IPS DF 19.7 (cell line): Measurements from ENCODE around the gene CCT2.
"Not testable (repeated sequence)": the region's sequence is repeated elsewhere in the genome, so short reads cannot be mapped to it uniquely, and the experiment has no call there.

Experiments used
- DNase-seq: peaks from one replicate; pipeline ENCODE4 v3.0.0-alpha.2; 2013; ENCODE audit warnings: low read depth, low spot score

CCT2 gene

DNA sequence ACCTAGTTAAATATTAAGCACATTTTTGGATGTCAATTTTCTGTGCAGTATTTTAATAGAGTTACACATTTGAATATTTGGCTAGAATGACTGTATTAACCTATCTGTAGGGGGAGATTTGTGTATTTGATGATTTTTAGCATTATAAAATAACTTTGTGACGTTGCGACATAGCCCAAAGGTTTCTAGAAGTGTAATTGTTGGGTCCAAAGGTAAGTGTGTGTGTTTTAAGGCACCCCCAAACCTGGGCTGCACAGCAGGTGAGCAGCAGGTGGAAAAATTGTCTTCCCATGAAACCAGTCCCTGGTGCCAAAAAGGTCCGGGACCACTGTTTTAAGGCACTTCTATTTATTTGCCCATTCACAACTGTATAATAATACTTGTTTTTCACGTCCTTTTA lies 3.3 kb downstream of the CCT2 start:
- DNase-seq, result no peak

DNA sequence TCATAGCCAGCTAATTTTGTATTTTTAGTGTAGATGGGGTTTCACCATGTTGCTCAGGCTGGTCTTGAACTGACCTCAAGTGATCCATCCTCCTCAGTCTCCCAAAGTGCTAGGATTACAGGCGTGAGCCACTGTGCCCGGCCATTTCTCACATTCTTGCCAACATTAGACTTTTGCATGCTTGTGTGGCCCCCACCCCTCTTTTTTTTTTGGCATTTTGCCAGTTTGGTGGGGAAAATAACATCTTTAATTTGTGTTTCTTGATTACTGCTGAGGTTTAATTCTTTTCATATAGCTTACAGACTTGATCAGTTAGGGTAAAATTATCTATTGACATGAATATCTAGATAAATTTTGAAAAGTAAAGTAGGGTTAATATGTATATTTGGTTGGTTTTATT lies 3.8 kb downstream of the CCT2 start:
- no peak for DNase-seq

DNA sequence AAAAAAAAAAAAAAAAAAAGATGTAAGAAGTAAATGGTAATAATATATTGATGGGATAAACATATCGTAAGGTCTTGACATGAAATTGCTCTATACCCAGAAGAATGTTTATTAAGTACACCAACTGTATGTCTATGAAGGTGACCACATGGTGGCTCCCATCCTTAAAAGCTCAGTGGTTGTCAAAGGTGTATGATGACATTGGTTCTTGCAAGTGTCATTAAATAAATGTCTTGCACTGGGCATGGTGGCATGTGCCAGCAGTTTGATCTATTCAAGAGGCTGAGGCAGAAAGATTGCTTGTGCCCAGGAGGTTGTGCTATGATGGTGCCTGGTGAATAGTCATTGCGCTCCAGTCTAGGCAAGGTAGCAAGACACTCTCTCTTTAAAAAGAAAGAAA lies 10.4 kb downstream of the CCT2 start:
- no peak for DNase-seq

DNA sequence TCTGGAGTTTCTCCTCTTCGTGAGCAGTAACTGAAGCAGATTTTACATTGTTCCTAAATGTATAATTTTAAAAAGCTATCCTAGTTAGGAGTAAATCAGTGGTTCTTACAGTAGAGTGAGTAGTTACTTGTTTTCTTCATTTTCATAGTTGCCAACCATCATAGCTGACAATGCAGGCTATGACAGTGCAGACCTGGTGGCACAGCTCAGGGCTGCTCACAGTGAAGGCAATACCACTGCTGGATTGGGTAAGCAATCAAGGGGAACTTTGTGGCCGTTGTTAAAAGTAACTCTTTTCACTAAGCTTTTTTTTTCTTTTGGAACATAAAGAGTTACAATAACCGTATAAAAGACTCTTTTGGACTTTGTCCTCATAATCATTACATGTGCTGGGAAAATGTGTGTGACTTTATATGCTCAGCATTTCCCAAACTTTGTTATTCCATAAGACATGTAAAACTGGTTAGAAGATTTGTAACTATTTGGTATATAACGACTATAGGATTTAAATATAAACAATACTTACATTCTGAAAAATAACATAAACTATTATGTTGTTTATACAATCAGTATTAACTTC lies 13.0 kb downstream of the CCT2 start:
- no peak for DNase-seq

DNA sequence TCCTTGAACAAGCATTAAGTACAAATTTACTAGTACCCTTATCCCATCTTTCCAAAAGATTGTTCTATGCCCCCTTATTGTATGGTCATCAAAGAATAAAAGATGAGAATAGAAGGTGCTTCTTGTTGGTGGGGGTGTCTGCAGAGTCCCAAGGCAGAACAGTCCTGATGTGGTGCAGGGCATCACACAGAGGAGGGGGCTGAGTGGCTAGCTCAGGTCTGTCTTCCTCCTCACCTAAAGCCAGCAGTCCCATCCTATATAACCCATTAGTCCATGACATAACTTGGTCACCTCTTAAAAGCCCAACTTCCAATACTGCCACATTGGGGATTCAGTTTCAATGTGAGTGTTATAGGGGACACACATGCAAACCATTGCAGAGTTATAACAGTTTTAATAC lies 15.5 kb downstream of the CCT2 start:
- no peak for DNase-seq

DNA sequence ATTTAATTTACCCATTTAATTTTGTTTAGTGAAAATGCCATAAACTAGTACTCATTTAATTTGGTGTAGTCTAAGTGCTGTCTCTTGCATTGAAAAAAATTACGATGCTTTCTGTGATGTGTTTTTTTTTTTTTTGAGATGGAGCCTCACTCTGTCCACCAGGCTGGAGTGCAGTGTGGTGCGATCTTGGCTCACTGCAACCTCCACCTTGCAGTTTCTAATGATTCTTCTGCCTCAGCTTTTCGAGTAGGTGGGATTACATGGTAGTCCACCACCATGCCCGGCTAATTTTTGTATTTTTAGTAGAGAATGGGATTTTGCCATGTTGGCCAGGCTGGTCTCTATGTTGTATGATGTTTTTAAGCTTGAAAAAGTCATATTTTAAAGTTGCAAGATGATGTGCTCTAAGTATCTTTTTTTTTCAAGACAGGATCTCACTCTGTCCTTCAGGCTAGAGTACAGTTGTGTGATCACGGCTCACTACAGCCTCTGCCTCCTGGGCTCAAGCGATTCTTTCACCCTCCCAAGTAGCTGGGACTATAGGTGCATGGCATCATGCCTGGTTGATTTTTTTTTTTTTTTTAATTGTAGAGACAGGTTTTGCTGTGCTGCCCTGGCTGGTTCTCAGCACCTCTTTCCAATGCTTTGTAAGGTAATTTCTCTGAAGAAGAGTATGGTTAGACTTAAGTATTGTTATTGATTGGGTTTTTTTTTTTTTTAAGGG lies 16.9 kb downstream of the CCT2 start:
- DNase-seq, result no peak

DNA sequence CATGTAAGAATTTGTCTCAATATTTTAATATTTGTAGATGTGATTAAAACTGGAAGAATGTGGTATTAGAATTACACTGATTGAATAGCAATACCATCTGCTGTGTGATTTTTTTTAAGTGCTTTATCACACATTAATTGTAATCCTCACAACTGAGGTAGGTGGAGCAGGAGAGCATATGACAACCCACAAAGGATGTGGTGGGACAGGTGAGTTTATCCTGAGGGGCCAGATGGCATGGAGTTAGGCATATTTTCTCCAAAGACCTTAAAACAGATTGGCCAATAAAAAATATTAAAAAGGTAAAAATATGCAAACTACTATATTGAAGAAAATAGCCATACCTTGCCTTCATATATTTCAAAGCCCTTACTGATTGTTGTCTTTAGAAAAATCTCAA lies 17.7 kb downstream of the CCT2 start:
- no peak for DNase-seq

DNA sequence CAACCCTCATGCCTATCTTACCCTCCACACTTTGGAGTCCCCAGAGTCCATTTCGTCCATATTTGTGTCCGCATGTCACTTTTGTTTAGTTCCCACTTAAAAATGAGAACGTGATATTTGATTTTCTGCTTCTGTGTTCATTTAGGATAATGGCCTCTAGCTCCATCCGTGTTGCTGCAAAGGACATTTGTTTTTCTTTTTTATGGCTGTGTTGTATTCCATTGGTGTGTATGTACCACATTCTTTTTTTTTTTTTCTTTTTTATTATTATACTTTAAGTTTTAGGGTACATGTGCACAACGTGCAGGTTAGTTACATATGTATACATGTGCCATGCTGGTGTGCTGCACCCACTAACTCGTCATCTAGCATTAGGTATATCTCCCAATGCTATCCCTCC lies 18.3 kb downstream of the CCT2 start:
- DNase-seq, result not testable (repeated sequence)

DNA sequence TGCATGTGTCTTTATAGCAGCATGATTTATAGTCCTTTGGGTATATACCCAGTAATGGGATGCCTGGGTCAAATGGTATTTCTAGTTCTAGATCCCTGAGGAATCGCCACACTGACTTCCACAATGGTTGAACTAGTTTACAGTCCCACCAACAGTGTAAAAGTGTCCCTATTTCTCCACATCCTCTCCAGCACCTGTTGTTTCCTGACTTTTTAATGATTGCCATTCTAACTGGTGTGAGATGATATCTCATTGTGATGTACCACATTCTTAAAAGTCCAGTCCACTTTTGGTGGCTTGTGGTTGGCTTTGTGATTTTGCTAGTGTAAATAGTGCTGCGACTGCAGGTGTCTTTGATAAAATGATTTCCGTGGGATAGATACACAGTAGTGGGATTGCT lies 19.0 kb downstream of the CCT2 start:
- not testable (repeated sequence) for DNase-seq

DNA sequence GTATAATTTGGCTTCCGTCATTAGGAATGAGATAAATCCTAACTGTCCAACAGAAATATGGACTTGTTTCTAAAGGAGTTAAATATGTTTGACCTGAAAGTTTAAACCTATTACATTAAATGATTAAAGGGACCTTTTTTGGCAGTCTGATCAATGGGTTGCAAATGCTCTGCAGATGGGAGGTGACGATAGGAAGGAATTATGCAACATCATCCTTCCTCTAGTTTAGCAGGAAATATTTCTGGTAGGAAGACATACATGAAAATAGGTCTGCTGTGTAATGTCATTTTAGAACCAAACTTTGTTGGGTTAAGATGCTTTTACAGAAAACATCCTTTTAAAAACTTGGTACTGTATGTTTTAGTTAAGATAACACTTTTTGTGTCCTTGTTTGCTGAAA lies 22.9 kb downstream of the CCT2 start:
- no peak for DNase-seq

DNA sequence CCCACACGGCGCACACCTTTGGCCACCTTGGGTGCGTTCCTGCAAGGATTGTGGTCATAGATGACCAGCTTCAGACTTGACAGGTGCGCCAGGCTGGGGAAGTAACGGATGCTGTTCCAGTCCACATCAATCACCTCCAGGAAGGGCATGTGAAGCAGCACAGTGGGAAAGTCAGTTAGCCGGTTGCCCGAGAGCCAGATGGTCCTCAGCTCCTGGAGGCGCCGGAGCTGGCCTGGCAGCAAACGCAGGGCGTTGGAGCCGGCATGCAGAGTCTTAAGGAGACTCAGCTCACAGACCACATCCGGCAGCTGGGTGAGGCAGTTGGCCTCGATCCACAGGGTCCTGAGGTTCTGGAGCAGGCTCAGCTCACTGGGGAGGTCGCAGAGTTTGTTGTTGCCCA lies 24.9 kb downstream of the CCT2 start:
- DNase-seq, result no peak

DNA sequence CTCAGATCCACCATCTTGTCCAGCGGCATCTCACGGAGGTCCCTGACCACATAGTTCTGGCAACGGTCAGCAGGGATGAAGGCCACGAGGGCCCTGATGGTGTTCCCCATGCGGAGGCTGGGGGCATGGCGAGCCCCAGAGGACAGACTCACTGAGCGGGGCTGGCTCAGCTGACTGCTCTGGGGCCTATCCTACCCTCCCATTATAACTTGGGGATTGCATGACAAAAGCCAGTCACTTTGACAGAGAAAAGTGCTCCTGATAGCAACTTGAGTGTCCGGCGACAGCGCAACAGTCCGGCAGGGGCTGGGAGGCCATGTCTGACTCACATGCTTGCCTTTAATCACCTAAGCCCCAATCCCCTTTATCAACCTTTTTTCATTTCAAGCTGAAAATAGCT lies 25.5 kb downstream of the CCT2 start, which contains the start of gene LRRC10:
TSS of gene LRRC10 (minus strand) at position 179 of the 400 bp plus-strand sequence. CDS start at position 110, 69 bp downstream.
- DNase-seq, result no peak

DNA sequence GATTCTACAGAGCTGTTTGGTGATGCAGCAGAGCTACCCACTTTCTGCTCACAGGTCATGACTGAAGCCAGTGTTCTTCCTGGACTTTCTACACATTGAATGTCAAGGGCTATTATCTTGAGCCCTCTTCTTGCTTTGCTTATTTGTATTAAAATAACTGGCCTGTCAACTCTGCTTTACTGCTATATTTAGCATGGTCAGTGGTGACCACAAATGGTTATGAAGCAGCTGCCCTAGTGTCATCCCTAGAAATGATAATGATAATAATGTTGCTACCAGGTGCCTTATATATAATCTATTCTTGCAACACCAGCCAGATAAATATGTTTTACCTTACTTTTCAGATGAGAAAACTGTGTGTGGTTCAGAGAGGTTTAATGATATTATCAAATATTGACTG lies 28.1 kb downstream of the CCT2 start:
- DNase-seq, result no peak

DNA sequence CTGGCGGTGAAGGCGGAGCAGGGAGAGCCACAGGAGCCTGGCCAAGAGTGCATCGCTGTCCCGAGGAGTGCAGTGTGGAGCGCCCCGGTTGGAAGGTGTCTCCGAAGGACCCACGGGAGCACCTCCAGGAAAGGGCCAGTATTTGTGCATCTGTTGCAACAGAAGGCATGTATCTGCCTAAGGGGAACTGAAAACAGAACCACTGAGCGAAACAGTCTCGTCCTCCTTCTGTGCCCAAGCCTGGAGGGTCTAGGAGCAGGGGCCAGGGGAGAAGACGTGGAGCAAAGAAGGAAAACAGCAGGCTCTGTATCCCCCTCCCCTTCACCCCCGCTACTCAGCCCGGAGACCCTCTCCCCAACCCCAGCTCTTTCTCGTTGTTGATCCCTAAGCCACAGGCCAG lies 30.8 kb downstream of the CCT2 start:
- DNase-seq, result no peak

DNA sequence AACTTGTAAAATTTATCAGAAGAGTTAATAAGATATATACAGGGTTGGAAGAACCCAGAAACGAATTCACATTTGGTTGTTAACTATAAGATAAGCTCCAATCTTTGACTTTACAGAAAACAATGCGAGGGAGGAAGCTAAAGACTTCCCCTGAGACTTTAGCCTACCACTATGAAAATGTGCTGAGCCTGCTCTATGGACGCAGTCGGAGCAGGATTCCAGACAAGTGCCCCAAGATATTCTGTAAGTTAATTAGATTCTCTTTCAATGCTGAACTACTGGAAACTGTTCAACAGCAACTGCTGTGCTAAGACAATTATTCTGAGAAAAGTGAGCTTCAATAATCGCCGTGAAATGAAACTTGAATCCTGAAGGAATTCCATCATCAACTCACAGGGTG lies 33.8 kb downstream of the CCT2 start:
- DNase-seq, result no peak

DNA sequence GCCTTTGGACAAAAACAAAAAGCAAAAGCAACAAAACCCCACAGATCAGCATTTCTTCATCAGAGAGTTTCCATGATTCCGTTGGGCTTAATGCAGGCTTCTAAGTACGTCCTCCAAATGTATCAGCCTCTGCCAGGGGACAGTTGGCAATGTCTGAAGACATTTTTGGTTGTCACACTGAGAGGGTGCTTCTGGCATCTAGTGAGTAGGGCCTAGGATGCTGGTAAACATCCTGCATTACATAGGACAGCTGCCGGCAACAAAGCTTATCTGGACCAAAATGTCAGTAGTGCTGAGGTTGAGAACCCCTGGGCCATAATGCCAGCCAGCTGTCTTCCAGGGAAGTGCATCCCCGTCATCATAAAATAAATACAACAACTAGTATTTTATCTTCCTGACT lies 34.8 kb downstream of the CCT2 start:
- no peak for DNase-seq

DNA sequence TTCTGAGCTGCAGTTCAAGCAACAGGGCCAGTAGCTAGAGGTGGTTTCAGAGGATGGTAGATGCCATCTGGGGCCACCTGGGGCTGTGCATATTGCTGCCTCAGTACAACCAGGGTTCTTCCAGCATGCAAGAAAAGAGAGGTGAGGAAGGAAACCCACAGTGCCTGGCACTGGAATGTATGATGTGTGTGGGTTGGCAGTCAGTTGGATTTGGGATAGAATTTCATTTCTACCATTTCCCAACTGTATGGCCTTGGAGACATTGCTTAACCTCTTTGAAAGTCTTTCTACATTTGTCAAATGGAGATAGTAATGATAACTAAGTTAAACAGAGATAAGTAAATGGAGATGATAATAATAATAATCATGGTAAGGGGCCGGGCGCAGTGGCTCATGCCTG lies 35.7 kb downstream of the CCT2 start:
- no peak for DNase-seq

DNA sequence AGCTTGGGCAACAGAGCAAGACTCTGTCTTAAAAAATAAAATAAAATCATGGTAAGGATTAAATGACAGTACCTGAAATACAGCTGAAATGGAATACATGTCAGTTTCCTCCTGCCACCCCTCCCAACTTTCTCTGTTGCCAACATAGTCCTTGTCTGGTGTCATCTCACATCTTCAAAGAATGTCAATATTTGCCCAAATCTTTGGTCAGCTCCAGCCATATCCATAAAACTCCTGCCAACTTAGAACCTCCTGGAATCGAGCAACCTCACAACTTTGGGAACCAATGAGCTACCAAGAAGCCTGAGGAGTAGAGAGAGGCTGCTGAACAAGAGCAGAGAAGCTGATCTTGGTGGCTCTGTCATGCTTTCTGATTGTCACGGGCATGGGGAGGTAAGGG lies 36.3 kb downstream of the CCT2 start:
- no peak for DNase-seq

DNA sequence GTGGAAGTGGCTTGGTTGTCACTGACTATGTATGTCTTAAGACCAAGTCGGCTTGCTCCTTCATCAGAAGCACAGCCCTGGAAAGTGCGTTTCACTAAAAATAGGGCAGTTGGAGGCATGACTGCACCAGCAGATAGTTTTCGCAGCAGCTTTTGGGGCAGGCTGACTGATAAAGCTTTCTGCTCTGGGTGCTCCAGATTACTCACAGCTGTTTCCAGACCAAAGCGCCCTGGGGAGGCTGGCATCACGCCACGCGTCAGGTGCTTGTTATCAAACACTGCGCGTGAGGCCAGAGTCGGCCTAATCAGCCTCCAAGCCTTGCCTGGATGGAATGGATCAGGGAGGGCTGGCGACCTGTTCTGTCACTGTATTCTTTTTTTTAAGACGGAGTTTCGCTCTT lies 38.7 kb downstream of the CCT2 start:
- DNase-seq, result no peak

DNA sequence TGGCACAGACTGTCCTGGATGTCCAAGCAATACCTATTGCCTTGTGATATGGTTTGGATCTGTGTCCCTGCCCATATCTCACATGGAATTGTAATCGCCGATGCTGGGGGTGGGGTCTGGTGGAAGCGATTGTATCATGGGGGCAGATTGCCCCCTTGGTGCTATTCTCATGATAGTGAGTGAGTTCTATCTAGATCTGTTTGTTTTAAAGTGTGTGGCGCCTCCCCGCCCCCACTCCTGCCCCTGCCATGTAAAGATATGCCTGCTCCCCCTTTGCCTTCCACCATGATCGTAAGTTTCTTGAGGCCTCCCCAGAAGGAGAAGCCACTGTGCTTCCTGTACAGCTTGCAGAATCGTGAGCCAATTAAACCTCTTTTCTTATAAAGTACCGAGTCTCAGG lies 42.2 kb downstream of the CCT2 start:
- DNase-seq, result no peak

DNA sequence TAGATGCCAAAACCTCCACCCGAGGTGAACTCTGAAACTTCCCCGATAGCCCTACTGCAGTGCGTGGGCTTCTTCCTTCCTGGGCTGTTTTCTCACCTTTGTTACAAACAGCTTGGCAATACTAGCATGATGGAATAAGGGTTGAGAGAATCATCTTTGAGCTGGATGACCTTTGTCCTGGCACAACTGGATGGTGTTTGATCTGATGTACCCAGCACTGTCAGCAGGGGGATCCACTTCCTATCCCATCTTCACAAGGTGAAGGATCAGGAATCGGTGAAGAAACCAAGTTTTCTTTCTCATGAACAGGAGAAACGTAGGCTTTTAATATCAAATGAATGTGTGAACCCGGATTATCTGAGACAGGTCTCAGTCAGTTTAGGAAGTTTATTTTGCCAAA lies 44.9 kb downstream of the CCT2 start:
- DNase-seq, result no peak

DNA sequence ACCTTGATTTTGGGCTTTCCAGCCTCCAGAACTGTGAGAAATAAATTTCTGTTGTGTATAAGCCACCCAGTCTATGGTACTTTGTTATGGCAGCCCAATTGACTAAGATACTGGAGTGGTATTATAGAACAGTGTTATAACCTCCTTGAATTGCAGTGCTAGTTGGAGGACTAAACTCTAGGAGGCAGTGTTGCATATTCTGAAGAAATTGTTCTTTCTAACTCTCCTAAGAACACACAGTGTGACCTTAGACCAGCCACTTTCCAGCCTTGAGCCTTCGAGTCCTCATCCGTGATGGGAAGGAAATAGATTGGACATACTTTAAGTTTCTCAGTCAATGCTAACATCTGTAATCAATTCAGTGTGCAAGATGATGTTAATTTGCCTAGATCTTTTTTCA lies 47.8 kb downstream of the CCT2 start:
- no peak for DNase-seq

DNA sequence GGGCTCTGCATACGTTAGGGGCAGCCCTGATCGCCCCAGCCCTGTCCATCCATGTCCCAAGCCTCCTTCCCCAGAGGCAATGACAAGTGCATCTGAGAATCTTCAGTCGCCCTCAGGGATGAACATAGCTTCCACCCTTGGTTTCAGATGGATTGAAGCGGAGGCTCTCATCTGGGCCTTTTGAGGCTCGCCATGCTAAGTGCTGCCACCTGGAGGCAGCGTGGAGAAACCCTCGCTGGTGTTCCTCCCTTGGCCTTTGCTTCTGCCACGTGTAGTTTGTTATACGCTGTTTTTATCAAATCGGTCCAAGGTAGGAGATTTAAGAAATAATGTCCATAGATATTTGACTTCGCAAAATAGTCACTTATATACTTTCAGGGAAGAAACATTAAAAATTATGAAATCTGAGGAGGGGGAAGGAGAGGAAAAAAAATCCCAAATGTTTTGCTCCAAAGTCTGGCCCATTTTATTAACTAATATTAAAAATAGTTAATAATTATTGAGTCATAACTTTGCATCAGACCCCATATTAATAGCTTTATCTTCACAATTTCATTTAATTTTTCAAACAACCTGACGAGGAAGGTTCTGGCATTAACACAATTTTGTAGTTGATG lies 54.2 kb downstream of the CCT2 start:
- no peak for DNase-seq
